ENCODE data around the gene UGCG. TPM values are rescaled to one million over a fixed set of nuclear protein-coding genes. Genes with fewer than 3 reads are reported as not detected.

The UGCG gene
- 179 and 399 TPM in 2 replicates for total RNA-seq

- TF ChIP-seq CTCF (IDR thresholded peaks at IDR 0.05; ENCODE audit: insufficient read depth, low read depth, low read length): no peak
- H3K4me3 ChIP-seq (ENCODE audit: low read depth, low read length): peak within 1 kb of the TSS; percentile 87
- DNase-seq (ENCODE audit: low read depth): peak; percentile 89
Measured at GRCh38 chr9:111895996-111896941, at the start of gene UGCG. Gene UGCG, plus strand, starts transcription at chr9:111896814. Its CDS starts 402 bp downstream, at chr9:111897216.

GRCh38 chr9:111851553-111851952, 45.1 kb upstream of the UGCG start:
- H3K4me3 ChIP-seq (ENCODE audit: low read depth, low read length): no peak overlapping the region
- no peak for DNase-seq (ENCODE audit: low read depth)
- no peak for TF ChIP-seq CTCF (IDR thresholded peaks at IDR 0.05; ENCODE audit: insufficient read depth, low read depth, low read length)

- TF ChIP-seq CTCF (IDR thresholded peaks at IDR 0.05; ENCODE audit: insufficient read depth, low read depth, low read length): no peak
- H3K4me3 ChIP-seq (ENCODE audit: low read depth, low read length): no peak overlapping the region
- no peak for DNase-seq (ENCODE audit: low read depth)
Measured at GRCh38 chr9:111852291-111852690, 44.3 kb upstream of the UGCG start.

- no peak for DNase-seq (ENCODE audit: low read depth)
- H3K4me3 ChIP-seq (ENCODE audit: low read depth, low read length): no peak overlapping the region
- TF ChIP-seq CTCF (IDR thresholded peaks at IDR 0.05; ENCODE audit: insufficient read depth, low read depth, low read length): no peak
Measured at GRCh38 chr9:111853450-111853827, 43.2 kb upstream of the UGCG start.

GRCh38 chr9:111854799-111855198, 41.8 kb upstream of the UGCG start:
- peak; percentile 56 for DNase-seq (ENCODE audit: low read depth)
- TF ChIP-seq CTCF (IDR thresholded peaks at IDR 0.05; ENCODE audit: insufficient read depth, low read depth, low read length): no peak
- no peak overlapping the region for H3K4me3 ChIP-seq (ENCODE audit: low read depth, low read length)

- no peak for TF ChIP-seq CTCF (IDR thresholded peaks at IDR 0.05; ENCODE audit: insufficient read depth, low read depth, low read length)
- H3K4me3 ChIP-seq (ENCODE audit: low read depth, low read length): no peak overlapping the region
- DNase-seq (ENCODE audit: low read depth): peak; percentile 65
Measured at GRCh38 chr9:111857555-111858211, 38.9 kb upstream of the UGCG start.
